Measurements from ENCODE around the gene NOLC1.

The NOLC1 gene

DNA sequence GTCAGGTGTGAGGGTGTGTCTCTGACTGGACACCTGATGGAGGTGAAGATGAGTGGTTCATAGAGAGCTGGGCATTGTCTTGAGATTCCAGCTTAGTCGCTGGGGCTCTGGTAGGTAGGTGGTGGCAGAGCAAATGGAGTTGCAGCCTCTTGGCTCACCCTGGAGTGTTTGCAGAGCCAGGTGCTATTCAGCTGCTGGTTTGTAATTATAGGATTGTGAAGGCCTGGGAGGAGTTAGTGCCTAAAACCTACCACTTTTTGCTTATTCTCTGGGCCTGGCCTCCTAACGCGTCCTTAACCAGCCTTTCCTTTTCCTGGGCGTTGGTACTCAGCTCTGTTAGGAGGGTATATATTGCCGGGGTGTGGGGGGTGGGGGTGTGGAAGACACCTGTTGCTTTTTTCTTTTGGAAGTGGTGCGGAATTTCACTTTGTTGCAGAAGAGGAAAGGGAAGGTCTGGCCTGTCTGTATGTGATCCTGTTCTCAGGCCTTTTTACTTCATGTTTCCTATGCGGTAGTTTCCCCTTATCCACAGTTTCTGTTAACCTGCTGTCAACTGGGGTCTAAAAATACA is 16.1 kb upstream of the NOLC1 start:
- CTCF ChIA-PET, result no interaction called here
- POLR2A ChIA-PET, result interaction anchor here (1.4 to 2.1 kb wide), 3 partner anchors 10 to 16 kb away, joined by 3 to 7 read pairs (median 7); partner anchors contain the start of gene NOLC1
- no peak for DNase-seq (ENCODE audit: extremely low spot score)
- TF ChIP-seq CTBP1 (IDR thresholded peaks at IDR 0.05; ENCODE audit: borderline replicate concordance) (no peak), SP1 (IDR thresholded peaks at IDR 0.05) (no peak), L3MBTL2 (conservative IDR thresholded peaks at IDR 0.05) (no peak), ZNF384 (IDR thresholded peaks at IDR 0.05) (no peak), ELF4 (IDR thresholded peaks at IDR 0.05) (no peak), FOXA1 (IDR thresholded peaks at IDR 0.05) (no peak), FOXK2 (IDR thresholded peaks at IDR 0.05) (no peak), TARDBP (IDR thresholded peaks at IDR 0.05) (no peak), FOXM1 (IDR thresholded peaks at IDR 0.05; ENCODE audit: borderline replicate concordance) (no peak), LEF1 (IDR thresholded peaks at IDR 0.05; ENCODE audit: borderline replicate concordance) (no peak), ARNT (IDR thresholded peaks at IDR 0.05) (no peak), SUZ12 (IDR thresholded peaks at IDR 0.05) (no peak), BHLHE40 (IDR thresholded peaks at IDR 0.05; ENCODE audit: borderline replicate concordance) (no peak)
- TF ChIP-seq, protein P1, sequence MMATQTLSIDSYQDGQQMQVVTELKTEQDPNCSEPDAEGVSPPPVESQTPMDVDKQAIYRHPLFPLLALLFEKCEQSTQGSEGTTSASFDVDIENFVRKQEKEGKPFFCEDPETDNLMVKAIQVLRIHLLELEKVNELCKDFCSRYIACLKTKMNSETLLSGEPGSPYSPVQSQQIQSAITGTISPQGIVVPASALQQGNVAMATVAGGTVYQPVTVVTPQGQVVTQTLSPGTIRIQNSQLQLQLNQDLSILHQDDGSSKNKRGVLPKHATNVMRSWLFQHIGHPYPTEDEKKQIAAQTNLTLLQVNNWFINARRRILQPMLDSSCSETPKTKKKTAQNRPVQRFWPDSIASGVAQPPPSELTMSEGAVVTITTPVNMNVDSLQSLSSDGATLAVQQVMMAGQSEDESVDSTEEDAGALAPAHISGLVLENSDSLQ (IDR thresholded peaks at IDR 0.05), result no peak

DNA sequence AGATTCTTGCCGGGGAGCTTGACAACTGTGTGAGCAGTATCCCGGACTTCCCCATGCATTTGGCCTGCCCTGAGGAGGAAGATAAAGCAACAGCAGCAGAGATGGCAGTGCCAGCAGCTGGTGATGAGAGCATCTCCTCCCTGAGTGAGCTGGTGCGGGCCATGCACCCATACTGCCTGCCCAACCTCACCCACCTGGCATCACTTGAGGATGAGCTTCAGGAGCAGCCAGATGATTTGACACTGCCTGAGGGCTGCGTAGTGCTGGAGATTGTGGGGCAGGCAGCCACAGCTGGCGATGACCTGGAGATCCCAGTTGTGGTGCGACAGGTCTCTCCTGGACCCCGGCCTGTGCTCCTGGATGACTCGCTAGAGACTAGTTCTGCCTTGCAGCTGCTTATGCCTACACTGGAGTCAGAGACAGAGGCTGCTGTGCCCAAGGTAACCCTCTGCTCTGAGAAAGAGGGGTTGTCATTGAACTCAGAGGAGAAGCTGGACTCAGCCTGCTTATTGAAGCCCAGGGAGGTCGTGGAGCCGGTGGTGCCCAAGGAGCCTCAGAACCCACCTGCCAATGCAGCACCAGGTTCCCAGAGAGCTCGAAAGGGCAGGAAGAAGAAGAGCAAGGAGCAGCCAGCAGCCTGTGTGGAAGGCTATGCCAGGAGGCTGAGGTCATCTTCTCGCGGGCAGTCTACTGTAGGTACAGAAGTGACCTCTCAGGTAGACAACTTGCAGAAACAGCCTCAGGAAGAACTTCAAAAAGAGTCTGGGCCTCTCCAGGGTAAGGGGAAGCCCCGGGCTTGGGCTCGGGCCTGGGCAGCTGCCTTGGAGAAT is 12.7 kb upstream of the NOLC1 start:
- CTCF ChIA-PET, result no interaction called here
- POLR2A ChIA-PET, result interaction anchor here (1.1 to 3.9 kb wide), 4 partner anchors 8 to 25 kb away, joined by 3 to 13 read pairs (median 5); no protein-coding TSS in a partner anchor
- DNase-seq (ENCODE audit: extremely low spot score), result no peak
- no peak for TF ChIP-seq NFRKB (IDR thresholded peaks at IDR 0.05)
- no peak for TF ChIP-seq CTBP1 (IDR thresholded peaks at IDR 0.05; ENCODE audit: borderline replicate concordance)
- no peak for TF ChIP-seq TARDBP (IDR thresholded peaks at IDR 0.05)
- TF ChIP-seq, protein P1 (IDR thresholded peaks at IDR 0.05), result no peak
- no peak for TF ChIP-seq FOXA1 (IDR thresholded peaks at IDR 0.05)
- TF ChIP-seq BHLHE40 (IDR thresholded peaks at IDR 0.05; ENCODE audit: borderline replicate concordance), result no peak
- no peak for TF ChIP-seq HDGF (IDR thresholded peaks at IDR 0.05; ENCODE audit: borderline replicate concordance)

DNA sequence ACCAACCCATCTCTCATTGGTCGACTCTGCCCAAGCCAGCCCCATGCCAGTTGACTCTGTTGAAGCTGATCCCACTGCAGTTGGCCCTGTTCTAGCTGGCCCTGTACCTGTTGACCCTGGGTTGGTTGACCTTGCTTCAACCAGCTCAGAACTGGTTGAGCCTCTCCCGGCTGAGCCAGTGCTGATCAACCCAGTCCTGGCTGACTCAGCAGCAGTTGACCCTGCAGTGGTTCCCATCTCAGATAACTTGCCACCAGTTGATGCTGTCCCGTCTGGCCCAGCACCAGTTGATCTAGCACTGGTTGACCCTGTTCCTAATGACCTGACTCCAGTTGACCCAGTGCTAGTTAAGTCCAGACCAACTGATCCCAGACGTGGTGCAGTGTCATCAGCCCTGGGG is 12.0 kb upstream of the NOLC1 start:
- no peak for DNase-seq (ENCODE audit: extremely low spot score)
- ChIA-PET POLR2A (interaction anchor here (1.1 to 3.9 kb wide), 2 partner anchors 8 to 12 kb away, joined by 3 to 13 read pairs; no protein-coding TSS in a partner anchor), CTCF (no interaction called here)
- TF ChIP-seq CTBP1 (IDR thresholded peaks at IDR 0.05; ENCODE audit: borderline replicate concordance) (no peak), BHLHE40 (IDR thresholded peaks at IDR 0.05; ENCODE audit: borderline replicate concordance) (no peak), LEF1 (IDR thresholded peaks at IDR 0.05; ENCODE audit: borderline replicate concordance) (no peak), FOXM1 (IDR thresholded peaks at IDR 0.05; ENCODE audit: borderline replicate concordance) (no peak), FOXK2 (IDR thresholded peaks at IDR 0.05) (no peak), FOXA1 (IDR thresholded peaks at IDR 0.05) (no peak), ELF4 (IDR thresholded peaks at IDR 0.05) (no peak), L3MBTL2 (conservative IDR thresholded peaks at IDR 0.05) (no peak), NFRKB (IDR thresholded peaks at IDR 0.05) (no peak), ARNT (IDR thresholded peaks at IDR 0.05) (no peak), TARDBP (IDR thresholded peaks at IDR 0.05) (no peak), HDGF (IDR thresholded peaks at IDR 0.05; ENCODE audit: borderline replicate concordance) (no peak), ZNF384 (IDR thresholded peaks at IDR 0.05) (no peak), SP1 (IDR thresholded peaks at IDR 0.05) (no peak), SUZ12 (IDR thresholded peaks at IDR 0.05) (no peak)
- TF ChIP-seq, protein P1 (IDR thresholded peaks at IDR 0.05), result no peak

DNA sequence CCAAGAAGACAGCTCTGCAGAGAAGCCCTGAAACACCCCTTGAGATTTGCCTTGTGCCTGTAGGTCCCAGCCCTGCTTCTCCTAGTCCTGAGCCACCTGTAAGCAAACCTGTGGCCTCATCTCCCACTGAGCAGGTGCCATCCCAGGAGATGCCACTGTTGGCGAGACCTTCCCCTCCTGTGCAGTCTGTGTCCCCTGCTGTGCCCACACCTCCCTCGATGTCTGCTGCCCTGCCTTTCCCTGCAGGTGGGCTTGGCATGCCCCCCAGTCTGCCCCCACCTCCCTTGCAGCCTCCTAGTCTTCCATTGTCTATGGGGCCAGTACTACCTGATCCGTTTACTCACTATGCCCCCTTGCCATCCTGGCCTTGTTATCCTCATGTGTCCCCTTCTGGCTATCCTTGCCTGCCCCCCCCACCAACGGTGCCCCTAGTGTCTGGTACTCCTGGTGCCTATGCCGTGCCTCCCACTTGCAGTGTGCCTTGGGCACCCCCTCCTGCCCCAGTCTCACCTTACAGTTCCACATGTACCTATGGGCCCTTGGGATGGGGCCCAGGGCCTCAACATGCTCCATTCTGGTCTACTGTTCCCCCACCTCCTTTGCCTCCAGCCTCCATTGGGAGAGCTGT is 11.2 kb upstream of the NOLC1 start:
- no peak for TF ChIP-seq ZNF384 (IDR thresholded peaks at IDR 0.05)
- TF ChIP-seq SUZ12 (IDR thresholded peaks at IDR 0.05), result no peak
- no peak for TF ChIP-seq LEF1 (IDR thresholded peaks at IDR 0.05; ENCODE audit: borderline replicate concordance)
- no peak for TF ChIP-seq CTBP1 (IDR thresholded peaks at IDR 0.05; ENCODE audit: borderline replicate concordance)
- TF ChIP-seq BHLHE40 (IDR thresholded peaks at IDR 0.05; ENCODE audit: borderline replicate concordance), result no peak
- TF ChIP-seq TARDBP (IDR thresholded peaks at IDR 0.05), result no peak
- TF ChIP-seq FOXA1 (IDR thresholded peaks at IDR 0.05), result no peak
- TF ChIP-seq FOXM1 (IDR thresholded peaks at IDR 0.05; ENCODE audit: borderline replicate concordance), result no peak
- TF ChIP-seq L3MBTL2 (conservative IDR thresholded peaks at IDR 0.05), result no peak
- no peak for TF ChIP-seq FOXK2 (IDR thresholded peaks at IDR 0.05)
- TF ChIP-seq HDGF (IDR thresholded peaks at IDR 0.05; ENCODE audit: borderline replicate concordance), result no peak
- TF ChIP-seq SP1 (IDR thresholded peaks at IDR 0.05), result no peak
- TF ChIP-seq NFRKB (IDR thresholded peaks at IDR 0.05), result no peak
- TF ChIP-seq ELF4 (IDR thresholded peaks at IDR 0.05), result no peak
- no peak for TF ChIP-seq ARNT (IDR thresholded peaks at IDR 0.05)
- TF ChIP-seq, protein P1 (IDR thresholded peaks at IDR 0.05), result no peak
- DNase-seq (ENCODE audit: extremely low spot score), result no peak
- ChIA-PET POLR2A (no interaction called here), CTCF (no interaction called here)
